GM21737 (cell line): ENCODE results near the gene NR5A1.

ENCODE experiments used
- ATAC-seq: cut with Tn5 transposase; IDR thresholded peaks from one replicate; pipeline ENCODE4 v1.9.1; 2021; ENCODE audit warnings: mild to moderate bottlenecking, moderate library complexity; ENCODE audit not compliant: unreplicated experiment

NR5A1 gene

DNA sequence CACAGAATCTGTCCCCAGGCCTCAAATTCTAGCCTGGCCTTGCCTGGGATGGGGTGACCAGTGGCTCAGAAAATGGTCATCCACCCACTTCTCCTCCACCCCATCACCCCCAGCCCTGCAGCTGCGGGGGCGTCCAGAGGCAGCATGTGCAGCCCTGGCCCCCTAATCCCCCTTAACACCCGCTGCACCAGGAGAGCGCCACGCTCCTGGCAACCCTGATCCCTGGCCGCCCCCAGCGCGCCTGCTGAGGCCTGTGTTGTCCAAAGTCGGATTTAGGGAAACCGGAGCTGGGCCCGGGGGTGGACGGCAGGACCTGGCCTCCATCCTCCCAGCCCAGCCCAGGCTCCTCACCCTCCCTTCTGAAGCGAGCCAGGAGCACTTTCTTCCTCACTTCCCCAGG, 22.0 kb downstream of the NR5A1 start:
- ATAC-seq: no peak

DNA sequence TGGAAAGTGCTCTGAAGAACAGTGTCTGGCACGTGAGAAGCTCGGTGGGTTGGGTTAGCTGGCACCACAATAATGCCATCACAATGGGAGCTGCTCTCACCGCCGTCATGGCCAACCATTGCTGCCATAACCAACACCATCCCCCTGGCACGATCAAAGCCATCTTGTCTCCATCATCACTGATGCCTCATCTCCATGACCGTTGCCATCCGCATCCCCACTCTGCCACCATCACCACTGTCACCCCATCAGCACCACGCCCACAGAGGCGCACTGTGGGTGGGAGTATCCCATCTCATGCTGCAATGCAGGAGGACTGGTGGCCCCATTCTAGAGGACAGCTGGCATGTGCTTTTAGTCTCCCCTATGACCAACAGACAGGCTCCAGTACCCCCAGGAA, 23.7 kb downstream of the NR5A1 start:
- no peak for ATAC-seq

DNA sequence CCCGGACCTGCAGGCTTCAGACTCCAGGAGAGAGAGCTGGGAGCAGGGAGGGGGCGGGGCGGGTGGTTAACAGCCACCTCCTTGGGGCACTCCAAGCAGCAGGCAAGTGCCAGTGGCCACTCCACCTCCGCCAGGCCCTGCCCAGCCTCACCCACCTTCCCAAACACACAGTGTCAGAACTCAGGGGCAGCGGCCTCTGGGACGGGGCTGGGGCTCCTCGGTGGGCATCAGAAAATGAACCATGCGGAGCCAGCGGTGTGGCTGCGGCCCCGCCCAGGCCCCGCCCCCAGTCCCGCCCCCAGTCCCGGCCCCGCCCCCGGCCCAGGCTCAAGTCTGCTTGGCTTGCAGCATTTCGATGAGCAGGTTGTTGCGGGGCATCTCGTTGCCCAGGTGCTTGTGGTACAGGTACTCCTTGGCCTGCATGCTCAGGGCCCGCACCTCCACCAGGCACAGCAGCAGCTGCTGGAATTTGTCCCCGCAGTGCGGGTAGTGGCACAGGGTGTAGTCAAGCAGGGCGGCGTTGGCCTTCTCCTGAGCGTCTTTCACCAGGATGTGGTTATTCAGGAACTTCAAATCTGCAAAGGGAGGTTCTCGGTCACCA, 24.7 kb downstream of the NR5A1 start:
- ATAC-seq: no peak

DNA sequence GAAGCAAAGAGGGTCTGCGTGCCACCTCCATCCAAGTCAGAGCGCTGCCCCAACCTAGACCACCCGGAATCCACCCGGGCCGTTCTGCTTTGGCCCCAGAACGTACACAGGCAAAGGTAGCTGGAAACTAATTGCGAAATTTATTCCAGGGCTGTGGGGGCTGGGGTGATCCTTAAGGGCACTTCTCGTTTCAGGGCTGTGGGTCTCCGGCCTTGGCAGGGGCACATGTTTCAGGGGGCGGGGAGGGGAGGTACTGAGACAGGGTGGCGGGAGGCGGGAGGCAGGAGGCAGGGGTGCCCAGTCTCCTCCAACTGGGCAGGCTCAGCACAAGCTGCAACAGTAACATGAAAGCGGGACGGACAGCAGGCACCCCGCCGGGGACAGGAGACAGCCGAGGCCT, 26.1 kb downstream of the NR5A1 start:
- no peak for ATAC-seq

DNA sequence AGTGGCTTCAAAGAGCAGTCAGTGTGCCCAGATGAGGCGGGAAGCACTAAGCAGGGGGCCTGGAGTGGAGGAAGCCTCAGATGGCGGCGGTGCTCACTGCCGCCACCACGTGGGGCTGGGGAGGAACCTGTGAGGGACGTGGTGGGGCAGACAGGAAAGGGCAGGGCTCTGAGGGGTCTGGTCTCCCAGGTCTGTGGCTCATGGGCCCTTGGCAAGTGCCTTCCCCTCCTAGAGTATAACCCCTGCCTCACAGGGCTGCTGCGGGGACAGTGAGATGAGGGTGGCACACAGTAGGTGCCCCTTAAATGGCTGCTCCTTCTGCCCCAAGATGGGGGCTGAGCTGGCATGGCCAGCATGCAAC, 26.6 kb downstream of the NR5A1 start:
- no peak for ATAC-seq

DNA sequence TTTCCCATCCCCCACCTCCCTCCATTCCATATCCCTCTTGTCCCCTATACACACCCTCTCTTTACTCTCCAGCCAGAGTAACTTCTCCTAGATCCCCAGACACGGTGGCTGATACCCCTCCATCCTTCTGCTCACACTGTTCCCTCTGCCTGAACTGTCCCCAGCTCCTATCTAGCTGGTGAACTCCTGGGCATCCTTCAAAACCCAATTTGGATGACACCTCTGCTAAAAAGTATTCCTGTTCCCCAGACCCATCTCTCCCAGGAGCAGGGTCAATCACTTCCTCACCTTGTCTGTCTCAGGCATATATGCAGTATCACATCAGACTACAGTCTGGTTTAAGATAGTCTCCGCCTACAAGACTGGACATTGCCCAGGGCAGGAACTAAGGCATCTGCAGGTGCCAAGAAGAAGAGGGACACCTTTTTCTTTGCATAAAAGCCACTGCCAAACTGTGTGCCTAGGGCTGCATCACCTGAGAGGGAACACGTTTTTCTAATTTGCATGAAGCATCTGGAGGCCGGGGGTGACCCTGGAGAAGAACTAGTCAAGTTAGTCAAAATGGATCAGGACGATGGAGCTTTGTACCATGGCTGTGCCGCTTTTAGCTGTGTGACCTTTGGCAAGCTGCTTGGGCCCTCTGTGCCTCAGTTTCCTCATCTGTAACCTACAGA, 27.1 kb downstream of the NR5A1 start:
- ATAC-seq: no peak

DNA sequence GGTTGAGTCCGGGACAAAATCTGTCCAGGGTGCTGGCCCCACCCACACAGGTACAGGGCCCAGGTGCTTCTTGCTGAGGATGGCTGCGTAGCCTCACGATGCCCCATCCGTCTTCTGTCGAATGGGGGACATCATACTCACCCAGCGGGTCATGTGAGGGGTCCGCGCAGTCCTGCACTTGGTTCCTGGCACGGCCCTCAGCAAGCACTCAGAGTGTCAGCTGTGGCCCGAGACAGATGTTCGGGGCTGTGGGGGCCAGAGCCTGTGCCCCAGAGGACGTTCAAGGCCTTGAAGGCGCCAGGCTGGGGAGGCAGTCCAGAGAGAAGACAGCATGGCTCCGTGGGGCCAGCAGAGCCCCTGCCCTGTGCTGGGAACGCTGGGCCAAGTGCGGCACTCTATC, 27.8 kb downstream of the NR5A1 start:
- ATAC-seq: no peak

DNA sequence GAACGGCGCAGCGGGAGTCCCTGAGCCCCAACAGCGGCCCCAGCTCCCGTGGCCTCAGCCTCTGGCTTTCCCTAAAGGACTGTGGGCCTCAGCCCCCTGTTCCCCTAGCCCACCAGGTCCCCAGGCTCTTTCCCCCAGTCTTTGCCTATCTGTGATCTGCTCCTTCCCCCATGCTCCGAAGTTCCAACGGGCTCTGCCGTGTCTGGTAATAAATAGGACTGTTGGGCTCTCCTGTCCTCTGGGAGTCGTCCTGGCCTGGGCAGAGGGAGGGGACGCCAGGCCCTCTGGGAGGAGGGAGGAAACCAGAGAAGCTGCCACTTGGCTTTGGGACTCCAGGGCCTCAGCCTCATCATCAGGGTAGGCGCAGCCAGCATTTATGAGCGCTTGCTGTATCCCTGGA, 28.8 kb downstream of the NR5A1 start:
- ATAC-seq: no peak

DNA sequence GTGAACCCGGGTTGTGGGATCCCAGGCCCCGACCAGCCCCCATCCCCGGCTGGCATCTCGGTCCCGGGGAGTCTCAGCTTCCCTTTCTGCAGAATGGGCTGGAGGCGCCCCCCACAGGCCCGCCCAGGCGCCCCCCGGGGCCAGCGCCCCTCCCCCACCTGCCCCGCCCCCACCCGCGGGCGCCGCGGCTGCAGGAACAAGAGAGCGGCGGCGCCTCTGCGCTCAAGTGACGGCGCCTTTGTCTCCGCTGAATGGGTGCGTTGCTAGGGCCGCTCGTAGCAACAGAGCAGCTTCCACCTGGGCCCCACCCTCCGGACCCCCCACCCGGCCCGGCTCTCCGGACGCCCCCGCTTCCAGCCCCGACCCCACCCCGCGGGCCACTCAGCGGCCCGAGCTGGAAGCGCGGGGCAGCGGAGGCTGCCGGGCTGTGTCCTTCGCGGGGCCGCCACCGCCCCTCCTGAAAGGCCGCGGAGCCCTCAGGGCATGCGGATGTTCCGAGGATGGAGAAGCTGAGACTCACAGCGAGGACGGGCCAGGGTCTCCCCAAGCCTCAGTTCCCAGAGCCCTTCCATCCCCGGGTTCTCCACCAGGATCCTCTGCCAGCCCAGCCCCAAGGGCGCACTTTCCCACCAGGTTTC, 29.4 kb downstream of the NR5A1 start:
- no peak for ATAC-seq

DNA sequence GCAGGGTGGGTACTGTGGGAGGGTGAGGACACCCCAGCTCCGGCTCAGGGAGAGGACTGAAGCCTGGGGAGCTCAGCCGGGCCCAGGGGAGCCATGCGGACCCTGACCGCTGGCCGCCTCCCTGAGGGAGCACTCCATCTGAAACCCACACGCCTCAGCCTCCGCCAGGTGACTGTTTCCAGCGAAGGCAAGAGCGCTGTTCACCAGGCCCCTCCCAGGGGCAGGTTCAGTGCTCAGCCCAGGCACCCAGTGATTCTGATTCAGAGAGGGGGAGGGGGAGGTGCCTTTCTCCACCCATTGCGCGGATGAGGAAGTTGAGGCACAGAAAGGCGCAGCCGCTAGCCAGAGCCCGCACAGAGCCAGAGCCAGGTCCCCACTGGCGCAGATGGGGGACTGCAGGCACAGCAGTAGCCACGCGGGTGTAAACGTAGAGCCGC, 30.0 kb downstream of the NR5A1 start:
- no peak for ATAC-seq

DNA sequence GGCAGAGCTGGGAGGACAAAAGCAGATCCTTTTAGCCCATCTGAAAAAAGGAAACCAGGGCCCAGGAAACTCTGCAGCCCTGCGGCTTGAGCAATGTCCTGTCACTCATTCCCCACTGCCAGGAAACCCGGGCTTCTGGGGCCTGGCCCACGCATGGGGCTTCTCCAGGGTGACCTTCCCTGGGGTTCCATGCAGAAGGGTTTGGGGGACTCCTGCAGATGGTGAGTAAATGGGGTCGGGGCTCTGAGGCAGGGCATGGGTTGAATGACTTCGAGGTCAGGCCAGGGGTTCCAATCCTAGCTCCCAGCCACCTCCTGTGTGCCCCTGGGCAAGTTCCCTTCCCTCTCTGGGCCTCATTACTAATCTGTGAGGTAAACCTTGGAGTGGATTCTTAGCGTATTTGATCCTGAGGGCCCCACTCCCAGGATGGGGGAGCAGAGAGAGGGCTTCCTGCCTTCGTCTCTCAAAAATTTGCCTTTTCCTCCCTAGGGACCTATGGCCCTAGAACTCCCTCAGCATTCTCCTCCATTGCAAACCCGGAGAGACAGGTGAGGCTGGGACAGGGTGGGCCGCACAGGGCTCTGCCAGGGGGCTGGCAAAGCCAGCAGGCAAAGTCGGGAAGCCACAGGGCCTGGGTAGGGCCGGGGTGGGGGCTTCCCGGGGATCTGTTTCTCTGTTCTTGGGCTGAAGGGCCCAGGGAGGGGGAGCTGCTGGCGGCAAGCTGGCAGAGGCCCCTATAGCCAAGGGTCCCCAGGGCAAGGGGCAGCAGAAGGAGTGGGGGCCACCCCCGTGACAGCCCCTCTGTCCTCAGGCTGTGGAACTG, 31.1 kb downstream of the NR5A1 start:
- no peak for ATAC-seq

DNA sequence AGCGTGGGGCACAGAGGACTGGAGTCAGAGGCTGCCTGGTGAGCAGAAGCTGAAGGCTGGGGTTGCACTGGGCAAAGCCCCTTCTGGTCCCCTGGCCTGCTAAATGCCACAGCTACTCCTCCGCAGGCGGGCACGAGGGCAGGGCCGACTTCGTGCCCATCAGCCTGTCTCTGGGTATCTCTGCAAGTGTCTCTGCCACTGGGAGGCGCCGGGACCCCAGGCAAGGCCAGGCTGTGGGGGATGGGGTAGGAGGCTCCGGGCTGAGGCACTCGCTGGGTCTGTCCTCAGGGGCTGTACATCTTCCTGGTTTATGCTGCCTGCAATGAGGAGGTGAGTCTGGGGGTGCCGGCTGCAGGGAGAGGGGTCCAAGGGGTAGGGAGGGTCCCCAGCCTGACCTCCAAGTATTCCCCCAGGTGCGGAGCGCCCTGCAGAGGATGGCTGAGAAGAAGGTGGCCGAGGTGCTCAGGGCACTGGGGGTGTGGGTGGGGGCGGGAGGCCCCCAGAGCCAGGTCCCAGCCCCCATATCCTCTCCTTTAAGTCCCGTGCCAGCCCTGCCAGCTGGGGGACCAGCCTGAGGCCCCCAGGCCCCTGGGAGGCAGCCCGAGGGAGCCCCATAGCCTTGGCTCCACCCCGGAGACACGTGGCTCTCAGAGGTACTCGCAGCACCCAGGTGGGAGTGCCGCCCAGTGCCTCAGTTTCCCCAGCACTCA, 31.9 kb downstream of the NR5A1 start:
- no peak for ATAC-seq

DNA sequence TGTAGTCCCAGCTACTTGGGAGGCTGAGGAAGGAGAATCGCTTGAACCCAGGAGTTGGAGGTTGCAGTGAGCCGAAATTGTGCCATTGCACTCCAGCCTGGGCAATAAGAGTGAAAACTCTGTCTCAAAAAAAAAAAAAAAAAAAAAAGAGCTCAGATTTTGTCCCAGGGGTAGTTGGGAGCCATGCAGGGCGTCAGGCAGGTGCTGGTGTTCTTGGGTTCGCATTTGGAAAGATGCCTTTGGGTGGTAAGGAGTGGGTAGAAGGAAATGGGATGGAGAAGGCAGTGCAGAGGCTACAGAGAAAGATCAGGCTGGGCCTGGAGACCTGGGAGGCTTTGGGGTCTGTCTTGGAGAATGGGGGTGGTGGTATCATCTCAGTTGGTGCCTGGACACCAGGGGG, 33.0 kb downstream of the NR5A1 start:
- no peak for ATAC-seq

DNA sequence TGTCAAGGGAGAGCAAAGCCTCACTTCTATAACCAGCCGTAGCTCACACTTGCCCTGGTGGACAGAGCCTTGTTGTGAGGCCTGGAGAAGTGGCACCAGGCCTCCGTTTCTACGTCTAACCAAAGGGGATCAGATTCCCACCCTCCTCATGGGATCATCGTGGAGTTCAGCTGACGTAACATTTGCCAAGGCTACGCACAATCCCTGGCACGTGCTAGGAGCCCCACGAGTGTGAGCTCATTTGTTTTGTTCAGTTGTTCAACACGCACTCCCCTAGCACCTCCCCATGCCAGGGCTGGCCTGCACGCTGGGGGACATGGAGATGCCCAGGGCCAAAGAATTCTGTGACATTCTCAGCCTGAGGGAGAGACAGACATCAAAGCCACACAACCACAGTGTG, 33.9 kb downstream of the NR5A1 start:
- ATAC-seq: no peak

DNA sequence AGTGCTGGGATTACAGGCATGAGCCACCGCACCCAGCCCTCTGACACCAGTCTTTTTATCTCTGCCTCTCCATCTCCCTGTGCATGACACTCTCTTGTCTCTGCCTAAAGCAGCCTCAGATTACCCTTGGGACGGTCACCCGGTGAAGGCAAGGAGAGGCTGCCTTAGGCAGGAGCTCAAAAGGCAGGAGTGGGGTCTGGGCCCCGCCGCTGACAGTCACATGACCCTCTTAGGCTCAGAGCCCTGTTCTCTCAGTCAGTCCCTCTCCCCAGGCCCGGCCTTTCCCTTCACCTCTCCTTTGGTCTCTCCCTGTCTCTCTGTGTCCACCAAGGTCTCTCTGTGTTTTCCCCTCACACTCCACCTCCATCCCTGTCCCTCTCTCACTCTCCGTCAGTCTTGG, 34.4 kb downstream of the NR5A1 start:
- no peak for ATAC-seq

DNA sequence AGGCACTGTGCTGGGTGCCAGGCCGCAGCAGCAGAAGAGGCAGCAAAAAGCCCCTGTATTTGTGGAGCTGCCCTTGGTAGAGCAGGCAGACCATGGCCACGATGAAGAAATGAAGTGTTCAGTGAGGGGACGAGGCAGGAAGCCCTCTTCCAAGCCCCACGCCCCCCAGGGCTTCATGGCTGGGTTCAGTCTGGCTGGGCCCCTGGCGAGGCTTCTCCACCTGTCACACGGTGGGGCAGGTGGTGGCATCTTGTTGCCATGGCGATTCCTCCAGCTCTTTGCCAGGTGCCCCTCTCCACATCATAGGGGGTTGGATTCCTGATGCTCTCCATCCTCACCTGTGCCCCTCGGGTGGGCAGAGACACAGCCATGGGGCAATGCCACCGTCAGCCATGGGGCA, 35.4 kb downstream of the NR5A1 start:
- no peak for ATAC-seq

DNA sequence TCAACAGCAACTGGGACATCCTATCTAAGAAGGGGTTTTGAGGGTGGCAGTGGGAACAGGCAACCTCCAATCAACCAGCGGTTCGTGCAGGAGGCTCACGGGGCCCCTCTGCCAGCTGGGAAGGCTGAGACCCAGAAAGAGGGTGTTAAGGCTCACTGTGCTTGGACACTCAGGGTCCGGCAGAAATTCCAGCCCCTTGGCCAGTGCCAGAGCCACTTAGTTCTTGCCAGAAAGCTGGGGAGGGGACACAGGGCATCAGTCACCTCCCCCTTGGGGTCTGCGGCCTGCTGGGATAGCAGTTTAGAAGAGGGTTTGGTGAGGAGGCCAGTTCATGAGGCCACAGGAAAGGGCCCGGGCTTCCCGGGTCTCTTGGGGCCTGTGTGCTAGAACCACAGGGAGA, 36.5 kb downstream of the NR5A1 start:
- no peak for ATAC-seq

DNA sequence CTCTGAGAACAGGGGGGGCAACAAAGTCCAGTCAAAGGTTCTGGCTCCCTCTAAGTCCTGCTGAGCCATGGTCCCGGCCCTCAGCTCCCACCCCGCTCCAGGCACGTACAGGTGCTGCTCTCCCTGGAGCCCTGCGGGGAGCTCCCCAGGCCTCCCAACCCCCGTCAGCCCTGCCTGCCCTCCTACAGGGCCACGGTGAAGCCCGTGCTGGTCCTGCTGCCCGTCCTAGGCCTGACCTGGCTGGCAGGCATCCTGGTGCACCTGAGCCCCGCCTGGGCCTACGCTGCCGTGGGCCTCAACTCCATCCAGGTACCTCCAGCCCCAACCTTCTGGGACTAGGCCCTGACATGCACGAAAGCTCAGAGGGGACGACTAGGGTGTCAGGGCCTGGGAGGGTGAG, 36.9 kb downstream of the NR5A1 start:
- ATAC-seq: no peak

DNA sequence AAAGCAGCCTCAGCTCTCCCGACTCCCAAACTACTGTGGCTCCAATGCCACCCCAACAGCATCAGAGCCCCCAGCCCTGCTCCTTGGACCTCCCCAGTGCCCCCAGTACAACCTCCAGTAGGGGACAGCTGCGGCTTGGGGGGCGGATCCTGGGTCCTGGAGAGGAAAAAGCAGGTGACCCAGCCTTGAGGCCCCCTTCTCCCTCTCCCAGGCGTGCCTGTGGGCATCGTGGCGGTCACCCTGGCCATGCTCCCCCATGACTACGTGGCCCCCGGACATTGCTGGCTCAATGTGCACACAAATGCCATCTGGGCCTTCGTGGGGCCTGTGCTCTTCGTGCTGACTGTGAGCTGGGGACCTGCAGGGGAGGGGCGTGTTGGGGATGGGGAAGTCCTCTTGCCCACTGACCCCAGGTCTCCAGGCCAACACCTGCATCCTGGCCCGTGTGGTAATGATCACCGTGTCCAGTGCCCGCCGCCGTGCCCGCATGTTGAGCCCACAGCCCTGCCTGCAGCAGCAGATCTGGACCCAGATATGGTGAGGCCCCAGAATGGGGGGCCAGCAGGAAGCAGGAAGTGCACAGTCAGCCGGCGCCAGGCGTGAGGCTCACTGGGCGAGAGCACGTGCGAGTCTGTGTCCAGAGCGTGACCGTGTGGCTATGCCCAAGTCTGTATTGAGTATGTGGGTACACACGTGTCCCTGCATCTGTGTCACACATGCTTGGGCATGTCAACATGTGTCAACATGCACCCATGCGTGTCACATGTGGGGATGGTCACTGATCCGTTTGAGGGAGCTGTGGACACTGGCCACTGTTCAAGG, 38.0 kb downstream of the NR5A1 start:
- no peak for ATAC-seq

DNA sequence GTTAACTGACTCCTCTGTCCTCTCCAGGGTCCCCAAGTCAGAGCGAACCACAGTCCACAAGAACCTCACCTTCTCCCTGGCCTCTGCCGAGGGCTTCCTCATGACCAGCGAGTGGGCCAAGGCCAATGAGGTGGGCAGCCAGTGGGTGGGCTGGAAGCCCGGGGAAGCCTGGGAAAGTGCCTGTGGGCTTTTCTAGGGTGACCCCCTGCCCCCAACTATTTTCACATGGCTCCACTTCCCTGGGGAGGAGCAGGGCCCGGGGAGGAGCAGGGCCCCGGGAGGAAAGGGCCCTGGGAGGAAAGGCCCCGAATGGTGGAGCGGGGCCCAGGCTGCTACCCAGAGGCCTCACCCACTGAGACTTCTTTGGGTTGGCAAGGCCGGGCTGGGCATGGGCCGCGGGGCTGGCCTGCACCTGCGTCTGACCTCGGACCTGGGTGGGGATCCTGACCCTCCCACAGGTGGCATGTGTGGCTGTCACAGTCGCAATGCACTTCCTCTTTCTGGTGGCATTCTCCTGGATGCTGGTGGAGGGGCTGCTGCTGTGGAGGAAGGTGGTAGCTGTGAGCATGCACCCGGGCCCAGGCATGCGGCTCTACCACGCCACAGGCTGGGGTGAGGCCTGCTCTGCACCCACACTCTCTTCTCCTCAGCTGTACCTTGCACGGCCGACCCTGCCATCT, 39.0 kb downstream of the NR5A1 start:
- no peak for ATAC-seq
